HG02610 (cell line): ENCODE results near the gene RIMS4.

Experiments used
- ATAC-seq: cut with Tn5 transposase; IDR thresholded peaks from one replicate; pipeline ENCODE4 v1.9.1; 2021; ENCODE audit warnings: mild to moderate bottlenecking, moderate library complexity; ENCODE audit not compliant: unreplicated experiment

Gene RIMS4

DNA sequence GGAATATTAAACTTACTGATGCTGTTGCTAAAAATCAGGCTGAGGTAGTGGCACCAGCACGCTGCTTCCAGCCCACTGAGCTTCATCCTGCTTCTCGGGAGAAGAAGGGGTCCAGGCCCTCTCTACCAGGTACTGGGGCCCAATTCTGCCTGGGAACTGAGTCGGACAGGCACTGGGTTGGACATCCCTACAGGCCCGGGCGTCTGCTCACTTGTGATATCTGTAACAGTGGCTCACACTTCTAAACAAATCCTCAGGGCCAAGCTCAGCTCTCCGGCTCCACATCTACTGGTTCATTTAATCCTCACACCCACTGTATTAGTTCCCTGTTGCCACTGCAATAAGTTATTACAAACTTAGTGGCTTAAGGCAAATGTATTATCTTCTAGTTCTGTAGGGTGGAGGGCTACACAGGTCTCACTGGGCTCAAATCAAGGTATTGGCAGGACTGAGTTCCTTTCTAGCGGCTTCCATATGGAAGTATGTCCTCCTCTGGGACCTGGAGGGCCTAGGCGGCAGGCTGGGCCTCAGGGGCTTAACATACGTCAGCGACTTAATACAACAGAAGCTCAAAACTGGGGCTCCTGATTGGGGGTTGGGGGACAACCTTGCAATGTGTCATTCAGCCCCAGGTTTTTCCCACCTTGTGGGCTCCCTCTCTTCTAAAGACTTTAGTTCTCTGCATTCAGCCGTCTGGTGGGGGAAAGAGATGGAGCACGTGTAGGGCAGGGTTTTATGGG, 66.3 kb downstream of the RIMS4 start:
- ATAC-seq = no peak

DNA sequence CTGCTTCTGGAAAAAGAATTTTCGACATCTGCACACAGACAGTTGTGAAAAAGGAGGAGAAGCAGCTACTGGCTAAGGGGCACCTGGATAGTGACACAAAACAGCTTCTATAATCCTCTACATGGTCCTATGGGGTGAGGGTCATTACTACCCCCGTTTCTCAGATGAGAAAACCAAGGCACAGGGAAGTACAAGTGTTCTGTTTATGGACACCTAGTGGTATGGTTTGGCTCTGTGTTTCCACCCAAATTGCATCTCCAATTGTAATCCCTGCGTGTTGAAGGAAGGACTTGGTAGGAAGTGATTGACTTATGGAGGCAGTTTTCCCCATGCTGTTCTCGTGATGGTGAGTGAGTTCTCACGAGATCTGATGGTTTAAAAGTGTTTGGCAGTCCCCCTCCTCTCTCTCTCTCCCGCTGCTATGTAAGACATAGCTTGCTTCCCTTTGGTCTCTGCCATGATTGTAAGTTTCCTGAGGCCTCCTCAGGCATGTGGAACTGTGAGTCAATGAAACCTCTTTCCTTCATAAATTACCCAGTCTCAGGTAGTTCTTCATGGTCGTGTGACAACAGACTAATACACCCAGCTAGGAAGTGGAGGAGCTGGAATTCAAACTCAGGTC, 67.2 kb downstream of the RIMS4 start:
- ATAC-seq = no peak

DNA sequence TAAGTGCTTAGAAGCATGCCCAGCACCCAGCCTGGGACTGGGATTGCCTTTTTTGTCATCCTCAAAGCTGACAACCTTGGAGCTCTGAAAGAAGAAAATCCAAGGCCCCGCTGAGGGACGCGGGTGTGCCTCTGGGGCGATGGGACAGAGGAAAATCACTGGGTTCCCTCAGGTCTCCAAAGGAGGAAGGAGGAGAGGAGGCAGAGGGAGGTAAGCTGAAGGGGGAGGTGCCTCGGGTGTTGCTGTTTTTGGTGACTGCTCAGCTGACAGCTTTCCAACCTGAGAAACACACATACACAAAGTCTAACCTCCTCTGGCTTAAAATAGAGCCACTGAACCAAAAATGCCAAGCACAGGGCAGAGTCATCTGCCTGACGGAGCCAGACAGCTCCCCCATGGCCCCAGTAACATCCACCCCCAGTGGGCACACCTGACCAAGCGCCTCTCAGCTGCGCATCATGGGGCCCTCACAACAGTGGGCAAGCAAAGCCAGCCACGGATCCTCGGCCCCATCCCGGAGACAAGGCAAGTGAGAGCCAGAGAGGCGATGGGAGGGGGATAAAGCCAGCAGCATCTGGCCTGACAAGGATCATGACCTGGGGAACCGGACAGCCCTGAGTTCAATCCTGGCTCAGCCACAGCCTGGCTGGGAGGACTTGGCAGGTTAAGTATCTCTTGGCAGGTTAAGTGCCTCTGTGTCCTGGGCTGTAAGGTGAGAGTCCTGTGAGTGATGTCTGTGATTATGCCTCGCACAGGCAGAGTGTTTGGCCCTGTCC, 67.9 kb downstream of the RIMS4 start:
- no peak for ATAC-seq

DNA sequence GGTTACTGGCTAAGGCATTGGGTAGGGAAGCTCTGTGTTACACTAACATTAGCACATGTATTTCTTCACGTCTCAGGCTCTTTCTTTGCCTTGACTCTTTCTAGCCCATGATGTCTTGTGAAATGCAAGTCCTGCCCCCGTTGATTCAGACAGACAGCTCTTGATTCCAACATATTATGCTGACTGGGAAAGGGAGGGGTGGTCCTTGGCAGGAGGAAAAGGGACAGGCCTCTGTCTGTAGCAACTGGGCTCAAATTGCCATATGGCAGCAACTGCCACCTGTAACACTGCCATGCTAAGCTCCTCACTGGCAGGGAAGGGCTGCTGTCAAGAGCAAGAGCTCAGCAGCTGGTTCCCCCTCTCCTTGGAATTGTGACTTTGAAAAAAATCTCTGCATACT, 70.4 kb downstream of the RIMS4 start:
- no peak for ATAC-seq

DNA sequence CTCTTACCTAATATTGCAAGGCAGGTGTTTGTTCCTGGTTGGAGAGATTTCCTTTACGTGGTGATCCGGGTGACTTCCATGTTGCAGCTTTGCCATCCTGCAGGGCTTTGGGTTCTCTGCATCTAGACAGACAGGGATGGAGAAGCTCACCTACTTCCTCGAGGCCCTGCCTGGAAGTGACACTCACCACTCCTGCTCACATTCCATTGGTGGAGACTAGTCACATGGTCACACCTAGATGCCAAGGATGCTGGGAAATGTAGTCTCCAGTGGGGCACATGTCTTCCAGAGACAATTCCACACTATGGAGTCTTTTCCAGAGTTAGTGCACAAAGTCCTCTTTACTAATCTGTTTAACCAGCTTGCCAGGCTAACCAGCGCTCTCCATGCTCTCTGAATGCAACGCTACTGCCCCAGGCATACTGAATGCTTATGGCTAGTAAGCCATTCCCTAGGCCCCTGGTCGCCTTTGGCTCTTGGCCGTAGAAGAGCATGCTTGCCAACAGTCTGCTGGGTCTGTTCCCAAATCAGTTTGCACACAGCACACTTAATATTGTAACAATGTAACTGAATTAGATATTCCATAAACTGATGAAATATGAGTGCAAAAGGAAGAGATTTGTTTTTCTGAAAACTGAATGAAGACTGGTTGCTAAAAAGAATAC, 71.4 kb downstream of the RIMS4 start:
- no peak for ATAC-seq

DNA sequence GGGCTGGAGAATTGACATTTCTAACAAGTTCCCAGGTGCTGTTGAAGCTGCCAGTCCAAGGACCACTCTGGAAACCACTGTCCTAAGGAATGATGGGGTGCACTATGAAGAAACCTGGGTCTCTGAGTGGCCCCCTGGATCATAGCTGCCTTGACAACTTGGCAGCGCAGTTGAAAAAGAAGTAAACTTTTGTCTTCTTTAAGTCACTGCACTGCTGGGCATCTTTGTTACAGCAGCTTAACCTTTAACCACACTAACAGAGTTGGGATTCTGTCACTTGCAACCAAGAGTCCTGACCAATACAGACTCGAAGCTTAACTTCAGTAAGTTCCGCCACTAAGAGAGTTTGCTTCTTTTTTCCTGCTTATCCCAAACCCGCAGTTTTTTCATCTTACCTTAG, 73.2 kb downstream of the RIMS4 start:
- ATAC-seq = no peak

DNA sequence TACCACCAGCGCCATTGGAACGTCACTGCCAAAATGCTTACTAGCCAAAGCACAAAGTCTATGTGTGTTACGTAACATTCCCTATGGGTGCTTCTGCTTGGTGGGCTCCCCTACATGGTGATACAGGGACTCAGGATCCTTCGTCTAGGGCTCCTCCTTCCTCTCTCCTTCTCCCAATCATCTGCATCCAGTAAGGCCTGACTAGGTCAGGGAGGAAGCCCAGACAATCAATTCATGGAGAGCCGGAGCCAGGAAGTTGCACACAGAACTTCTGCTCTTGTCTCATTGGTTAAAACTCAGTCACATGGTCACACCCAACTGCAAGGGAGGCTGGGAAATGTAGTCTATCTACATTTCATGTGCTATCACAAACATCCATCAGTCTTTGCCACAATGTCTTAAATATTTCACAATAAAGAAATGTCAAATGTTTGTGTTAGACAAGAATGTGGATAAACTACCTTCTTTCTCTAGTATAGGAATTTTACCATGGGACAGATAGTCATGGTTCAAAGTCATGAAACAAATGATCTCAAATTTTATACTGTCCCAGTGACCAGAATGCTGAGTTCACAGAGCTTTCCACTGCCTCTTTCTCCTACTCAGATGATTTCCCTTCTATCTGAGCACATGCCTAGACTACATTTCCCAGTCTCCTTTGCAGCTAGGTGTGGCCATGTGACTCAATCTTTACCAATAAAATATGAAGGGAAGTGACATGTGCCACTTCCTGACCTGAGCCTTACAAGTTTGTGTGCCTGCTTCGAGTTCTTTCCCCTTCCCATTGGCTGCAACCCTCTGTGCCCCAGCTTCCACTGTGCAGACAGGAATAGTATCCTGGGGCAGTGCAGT, 74.0 kb downstream of the RIMS4 start:
- no peak for ATAC-seq

DNA sequence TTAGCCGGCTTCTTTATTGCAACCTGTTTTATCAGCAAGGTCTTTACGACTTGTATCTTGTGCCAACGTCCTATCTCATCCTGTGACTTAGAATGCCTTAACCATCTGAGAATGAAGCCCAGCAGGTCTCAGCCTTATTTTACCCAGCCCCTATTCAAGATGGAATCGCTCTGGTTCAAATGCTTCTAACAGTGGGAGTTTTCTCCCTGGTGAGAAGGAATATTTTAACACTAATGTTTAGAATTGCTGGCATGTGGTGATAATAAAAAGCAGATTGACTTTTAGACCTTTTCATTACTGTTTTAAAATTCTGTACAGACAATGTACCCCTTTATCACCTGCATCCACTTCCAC, 74.6 kb downstream of the RIMS4 start:
- ATAC-seq = no peak

DNA sequence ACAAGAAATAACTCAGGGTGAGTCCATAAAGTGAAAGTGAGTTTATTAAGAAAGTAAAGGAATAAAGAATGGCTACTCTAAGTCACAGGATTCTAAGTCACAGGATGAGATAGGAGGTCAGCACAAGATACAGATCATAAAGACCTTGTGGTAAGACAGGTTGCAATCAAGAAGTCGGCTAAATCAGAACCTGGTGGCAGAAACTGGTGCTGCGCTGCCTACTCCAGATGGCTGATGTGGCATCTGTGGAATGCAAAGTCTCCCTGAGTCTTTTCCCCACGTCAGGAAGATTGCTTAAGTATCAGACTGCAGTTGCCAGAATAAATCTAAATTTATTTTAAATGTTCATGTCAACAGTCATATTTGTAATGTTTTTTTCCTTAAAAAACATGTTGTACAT, 75.4 kb downstream of the RIMS4 start:
- no peak for ATAC-seq

DNA sequence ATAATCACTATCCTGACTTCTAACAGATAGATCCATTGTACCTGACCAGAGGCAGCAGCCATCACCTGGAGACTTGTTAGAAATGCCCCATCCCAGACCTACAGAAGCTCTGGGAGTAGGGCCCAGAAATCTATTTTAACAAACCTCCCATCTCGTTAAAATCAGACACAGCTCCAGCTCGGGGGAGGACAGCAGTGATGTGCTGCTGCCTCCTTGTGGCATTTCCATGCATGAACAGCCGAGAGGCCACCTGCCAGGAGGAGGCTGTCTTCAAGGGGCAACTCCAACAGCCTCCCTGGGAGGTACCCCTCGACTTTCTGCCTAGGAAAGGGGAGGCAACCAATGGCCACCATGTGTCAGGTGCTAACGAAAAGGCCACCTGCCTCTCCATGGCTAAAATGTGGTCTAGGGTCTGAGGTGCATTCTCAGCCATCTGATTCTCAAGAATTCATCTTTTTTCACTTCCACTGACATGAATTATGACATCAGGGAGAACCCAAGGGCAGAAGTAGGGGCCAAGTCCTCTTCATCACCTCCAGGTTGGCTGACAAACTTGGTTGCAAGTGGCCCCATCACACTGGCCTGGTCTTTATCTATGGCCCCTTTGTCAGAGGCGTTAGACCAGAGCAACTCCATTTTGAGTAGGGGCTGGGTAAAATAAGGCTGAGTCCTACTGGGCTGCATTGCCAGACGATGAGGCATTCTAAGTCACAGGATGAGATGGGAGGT, 76.8 kb downstream of the RIMS4 start:
- ATAC-seq = no peak

DNA sequence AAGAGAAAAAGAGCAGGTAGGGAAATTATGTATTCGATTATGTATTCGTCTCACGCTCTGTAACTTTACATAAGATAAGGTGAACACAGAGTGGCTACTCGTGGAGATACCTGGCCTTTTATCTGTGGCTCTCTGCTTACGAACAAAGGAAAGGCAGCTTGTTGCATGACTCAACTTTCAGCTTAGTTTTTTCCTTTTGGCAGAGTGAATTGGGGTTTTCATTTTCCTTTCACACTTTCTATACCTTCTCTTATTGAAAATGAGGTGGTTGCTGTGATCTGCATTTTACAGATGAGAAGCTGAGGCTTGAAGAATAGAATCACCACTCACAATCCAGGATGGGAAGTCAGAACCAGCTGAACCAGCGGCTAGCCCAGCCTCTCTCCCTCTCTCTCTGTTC, 78.0 kb downstream of the RIMS4 start:
- no peak for ATAC-seq

DNA sequence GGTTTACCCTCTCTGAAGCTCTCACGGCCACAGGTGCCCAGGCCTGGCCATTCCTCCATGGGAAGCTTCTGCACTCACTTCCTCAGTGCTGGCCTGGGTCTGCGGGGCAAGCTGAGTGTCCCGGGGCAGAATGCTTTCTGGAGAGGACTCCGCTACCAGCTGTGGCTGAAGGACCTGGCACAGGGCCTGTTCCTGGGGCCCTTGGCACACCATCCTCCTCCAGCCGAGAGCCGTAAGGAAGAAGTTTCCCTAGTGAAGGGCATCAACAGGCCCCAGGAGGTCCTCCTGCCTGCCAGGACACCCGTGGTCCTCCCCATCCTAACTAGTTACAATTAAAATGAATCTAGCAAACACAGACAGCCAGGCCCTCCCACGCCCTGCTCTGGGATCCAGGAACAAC, 78.7 kb downstream of the RIMS4 start:
- ATAC-seq = no peak

DNA sequence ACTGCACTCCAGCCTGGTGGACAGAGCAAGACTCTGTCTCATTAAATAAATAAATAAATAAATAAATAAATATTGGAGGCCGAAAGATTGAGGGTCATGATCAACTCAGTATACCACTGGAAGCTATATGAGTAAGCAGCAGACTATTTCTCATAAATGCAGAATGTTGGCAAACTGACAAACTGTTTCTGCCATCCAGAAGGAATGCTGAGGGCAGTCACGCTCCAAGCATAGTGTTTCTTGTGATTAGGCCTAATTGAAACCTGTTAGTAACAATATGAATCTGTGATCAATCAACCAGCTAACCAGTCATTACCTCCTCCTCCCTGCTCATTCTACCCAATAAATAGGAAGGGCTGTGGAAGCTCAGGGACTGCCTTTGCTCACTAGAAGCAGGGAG, 79.9 kb downstream of the RIMS4 start:
- no peak for ATAC-seq

DNA sequence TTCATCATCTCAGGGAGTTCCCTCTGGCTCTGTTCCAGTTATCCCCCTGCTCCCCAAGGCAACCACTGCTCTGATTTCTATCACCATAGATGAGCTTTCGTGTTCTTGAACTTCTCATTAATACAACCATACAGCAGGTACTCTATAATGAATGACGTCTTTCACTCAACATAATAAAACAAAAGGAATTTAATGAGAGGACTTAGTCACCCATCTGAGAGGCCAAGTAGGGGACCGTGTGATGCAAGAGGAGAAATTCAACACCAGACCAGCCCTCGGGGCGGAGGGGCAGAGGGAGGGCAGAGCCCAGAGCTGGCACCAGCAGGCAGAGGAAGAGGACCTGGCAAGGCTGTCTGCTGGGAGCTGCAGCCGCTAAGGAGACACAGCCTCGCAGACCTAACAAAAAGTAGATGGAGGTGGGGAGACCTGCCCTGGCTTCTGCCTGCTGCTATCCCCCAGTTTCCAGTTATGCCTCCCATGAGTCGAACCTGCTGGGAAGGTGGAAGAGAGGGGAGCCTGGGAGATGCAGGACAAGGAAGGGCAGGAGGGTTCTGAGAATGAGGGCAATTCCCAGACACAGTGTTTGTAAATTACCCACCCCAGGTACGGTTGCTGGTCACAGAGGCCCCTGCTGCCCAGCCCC, 81.4 kb downstream of the RIMS4 start:
- no peak for ATAC-seq

DNA sequence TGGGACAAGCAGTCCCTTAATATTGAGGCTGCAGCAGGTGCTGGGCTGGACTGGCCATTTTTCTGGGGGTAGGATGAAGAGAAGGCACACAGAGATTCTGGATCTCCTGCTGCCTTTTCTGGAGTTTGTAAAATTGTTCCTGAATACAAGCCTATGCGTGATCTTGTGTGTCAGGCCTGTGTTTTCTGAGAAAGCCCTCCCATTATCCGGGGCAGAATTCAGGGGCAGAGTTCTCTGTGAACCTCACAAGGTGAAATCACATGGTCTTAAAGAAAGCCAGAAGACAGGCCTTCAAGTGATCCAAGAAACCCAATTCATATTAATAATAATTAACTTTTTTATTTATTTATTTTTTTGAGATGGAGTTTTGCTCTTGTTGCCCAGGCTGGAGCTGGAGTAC, 82.7 kb downstream of the RIMS4 start:
- ATAC-seq = no peak

DNA sequence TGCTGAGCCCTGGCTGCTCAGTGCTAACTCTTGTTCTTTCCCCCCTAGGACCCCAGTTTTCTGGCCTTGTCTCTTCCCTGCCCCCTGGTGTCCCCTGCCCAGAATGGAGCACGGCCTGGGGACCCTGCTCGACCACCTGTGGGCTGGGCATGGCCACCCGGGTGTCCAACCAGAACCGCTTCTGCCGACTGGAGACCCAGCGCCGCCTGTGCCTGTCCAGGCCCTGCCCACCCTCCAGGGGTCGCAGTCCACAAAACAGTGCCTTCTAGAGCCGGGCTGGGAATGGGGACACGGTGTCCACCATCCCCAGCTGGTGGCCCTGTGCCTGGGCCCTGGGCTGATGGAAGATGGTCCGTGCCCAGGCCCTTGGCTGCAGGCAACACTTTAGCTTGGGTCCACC, 83.3 kb downstream of the RIMS4 start:
- no peak for ATAC-seq

DNA sequence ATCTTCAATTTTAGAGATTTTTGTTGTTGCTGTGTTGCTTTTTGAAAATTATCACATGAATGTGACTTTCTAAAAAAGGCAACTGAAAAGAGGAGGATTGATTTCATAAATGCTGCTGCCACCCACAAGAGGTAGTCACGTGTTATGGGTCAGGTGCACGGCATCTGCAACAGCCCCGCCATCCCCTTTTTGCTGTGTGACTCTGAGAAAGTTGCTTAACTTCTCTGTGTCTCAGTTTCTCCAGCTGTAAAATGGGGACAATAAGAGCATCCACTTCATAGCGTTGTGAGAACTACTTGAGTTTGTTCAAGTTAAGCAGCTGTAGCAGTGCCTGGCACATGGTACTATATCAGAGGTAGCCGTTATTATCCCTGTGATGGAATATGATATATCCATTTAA, 84.5 kb downstream of the RIMS4 start:
- no peak for ATAC-seq

DNA sequence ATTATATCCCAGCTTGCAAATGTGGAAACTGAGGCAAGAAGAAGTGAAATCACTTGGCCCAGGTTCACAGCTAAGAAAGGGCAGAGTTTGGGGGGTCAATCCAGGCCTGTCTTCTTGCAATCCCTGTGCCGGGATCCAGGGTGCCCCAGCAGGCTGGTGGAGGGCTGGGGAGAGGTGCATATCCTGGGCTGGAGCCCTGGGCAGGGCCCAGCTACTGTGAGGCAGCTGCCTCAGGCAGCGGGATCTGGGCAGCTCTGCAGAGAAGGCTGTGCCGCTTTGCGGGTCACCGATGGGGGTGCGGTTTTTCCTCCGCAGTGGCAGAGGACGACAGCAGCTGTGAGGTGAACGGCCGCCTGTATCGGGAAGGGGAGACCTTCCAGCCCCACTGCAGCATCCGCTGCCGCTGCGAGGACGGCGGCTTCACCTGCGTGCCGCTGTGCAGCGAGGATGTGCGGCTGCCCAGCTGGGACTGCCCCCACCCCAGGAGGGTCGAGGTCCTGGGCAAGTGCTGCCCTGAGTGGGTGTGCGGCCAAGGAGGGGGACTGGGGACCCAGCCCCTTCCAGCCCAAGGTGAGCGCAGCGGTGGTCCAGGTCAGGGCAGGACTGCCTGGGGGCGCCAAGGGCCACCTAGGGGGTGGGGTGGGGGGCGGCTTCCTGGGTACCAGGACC, 85.8 kb downstream of the RIMS4 start:
- ATAC-seq = no peak

DNA sequence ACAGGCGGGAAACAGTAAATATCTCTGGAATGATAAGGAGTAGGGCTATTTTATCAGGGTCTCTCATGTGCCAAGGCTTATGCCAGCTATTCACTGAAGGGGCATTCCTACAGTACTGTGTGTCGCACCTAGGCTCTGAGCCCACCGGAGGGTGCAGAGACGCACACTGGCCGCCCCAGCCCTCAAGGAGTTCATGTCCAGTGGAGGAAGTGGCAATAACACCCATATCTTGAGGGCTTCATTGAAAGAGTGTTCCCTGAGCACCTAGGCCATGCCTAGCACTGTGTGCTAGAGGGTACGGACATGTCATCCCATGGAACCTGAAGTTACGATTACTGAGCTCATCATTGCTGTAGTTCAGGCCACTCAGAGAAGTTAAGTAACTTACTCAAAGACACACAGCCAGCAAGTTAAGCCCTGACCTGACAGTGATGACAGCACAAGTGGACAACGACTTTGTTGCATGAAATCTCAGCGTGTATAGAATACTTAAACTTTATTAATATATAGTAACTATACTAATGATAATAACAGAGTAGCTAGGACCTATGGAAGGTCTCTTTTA, 86.5 kb downstream of the RIMS4 start:
- ATAC-seq = no peak
